GM21825 (cell line): ENCODE results near the gene PCDHGB7.
"Not testable (repeated sequence)": the region's sequence is repeated elsewhere in the genome, so short reads cannot be mapped to it uniquely, and the experiment has no call there.

ENCODE experiments used
- ATAC-seq: cut with Tn5 transposase; IDR thresholded peaks from one replicate; pipeline ENCODE4 v1.9.1; 2021; ENCODE audit warnings: mild to moderate bottlenecking, moderate library complexity; ENCODE audit not compliant: unreplicated experiment

The PCDHGB7 gene

GRCh38 chr5:141417494-141418172, at the start of gene PCDHGB7:
TSS of gene PCDHGB7 (plus strand) at chr5:141417677. CDS start at chr5:141417860, 183 bp downstream.
- ATAC-seq: peak; percentile 79

- peak; percentile 70 for ATAC-seq
These were observed 47.3 kb upstream of the PCDHGB7 start, which contains the start of gene PCDHGB3 for GRCh38 chr5:141369994-141370848. TSS of gene PCDHGB3 (plus strand) at chr5:141370242. CDS start at chr5:141370395, 153 bp downstream.

- ATAC-seq: no peak
These were observed 45.7 kb upstream of the PCDHGB7 start for GRCh38 chr5:141371572-141372475.

GRCh38 chr5:141373673-141374317, 43.7 kb upstream of the PCDHGB7 start, which contains the start of gene PCDHGA6:
TSS of gene PCDHGA6 (plus strand) at chr5:141373891. CDS start at chr5:141374084, 193 bp downstream.
- ATAC-seq: no peak

GRCh38 chr5:141374627-141375026, 42.9 kb upstream of the PCDHGB7 start:
- no peak for ATAC-seq

- not testable (repeated sequence) for ATAC-seq
These were observed 41.9 kb upstream of the PCDHGB7 start for GRCh38 chr5:141375444-141376155.

GRCh38 chr5:141382469-141383294, 34.8 kb upstream of the PCDHGB7 start, which contains the start of gene PCDHGA7:
TSS of gene PCDHGA7 (plus strand) at chr5:141382742. CDS start at chr5:141382900, 158 bp downstream.
- no peak for ATAC-seq

GRCh38 chr5:141383345-141383744, 34.1 kb upstream of the PCDHGB7 start:
- ATAC-seq: no peak

GRCh38 chr5:141384471-141385267, 32.8 kb upstream of the PCDHGB7 start:
- no peak for ATAC-seq

- ATAC-seq: peak; percentile 60
These were observed 29.7 kb upstream of the PCDHGB7 start, which contains the start of gene PCDHGB4 for GRCh38 chr5:141387557-141388311. TSS of gene PCDHGB4 (plus strand) at chr5:141387698. CDS start at chr5:141387885, 187 bp downstream.

- no peak for ATAC-seq
These were observed 28.8 kb upstream of the PCDHGB7 start for GRCh38 chr5:141388661-141389060.

- no peak for ATAC-seq
These were observed 28.1 kb upstream of the PCDHGB7 start for GRCh38 chr5:141389153-141390042.

GRCh38 chr5:141392429-141393198, 24.9 kb upstream of the PCDHGB7 start, which contains the start of gene PCDHGA8:
TSS of gene PCDHGA8 (plus strand) at chr5:141392633. CDS start at chr5:141392814, 181 bp downstream.
- ATAC-seq: no peak

- no peak for ATAC-seq
These were observed 24.2 kb upstream of the PCDHGB7 start for GRCh38 chr5:141393267-141393666.
